A549 (cell line): ENCODE results near the gene AQP5. TPM values are rescaled to one million over a fixed set of nuclear protein-coding genes. Genes with fewer than 3 reads are reported as not detected.

ENCODE experiments used
- ATAC-seq, 2 experiments: fragments of 200-7000 bp in 1 of 2; fragments of >200 bp in 1 of 2; cut with Nextera tagmentation in 1 of 2; cut with Tn5 transposase in 1 of 2; 3 replicates each; pipeline versions ENCODE4 v1.8.0 to v1.9.1; 2018 to 2020; ENCODE audit warnings: mild to moderate bottlenecking in 1 of 2, moderate library complexity in 1 of 2
- CTCF ChIA-PET: fragments of 300-600 bp; sonication (Branson Sonifier 250); formaldehyde crosslinking; extraction: SDS; loops from one replicate; lab custom pipeline; 2021; ENCODE audit warnings: antibody characterized with exemption, inconsistent platforms; lab: Yijun Ruan, JAX
- POLR2A ChIA-PET: fragments of 350-600 bp; formaldehyde crosslinking; extraction: SDS; loops from one replicate; lab custom pipeline; 2021; ENCODE audit warnings: antibody characterized with exemption, inconsistent platforms; lab: Yijun Ruan, JAX
- DNase-seq, 2 experiments: peaks; one replicate each; pipeline versions ENCODE4 v3.0.0 to v3.0.0-alpha.2; 2011 to 2016; ENCODE audit warnings: low read depth in 1 of 2, low spot score in 1 of 2
- FAIRE-seq: peaks from 2 replicates; lab custom pipeline; 2011; peaks lifted over from hg19 to GRCh38; lab: Jason Lieb, UNC
- H3K27ac ChIP-seq, 2 experiments: fragments of >200 bp; sonication (Bioruptor Twin); formaldehyde crosslinking; 3 replicates each; pipeline ENCODE4 v1.5.1; 2016 to 2017
- H3K4me1 ChIP-seq: fragments of >200 bp; sonication (Bioruptor Twin); formaldehyde crosslinking; 3 replicates; pipeline ENCODE4 v1.6.1; 2016
- H3K4me2 ChIP-seq: fragments of >200 bp; sonication (Bioruptor Twin); formaldehyde crosslinking; 3 replicates; pipeline ENCODE4 v1.6.1; 2016
- H3K4me3 ChIP-seq: fragments of >200 bp; sonication (Bioruptor Twin); formaldehyde crosslinking; 3 replicates; pipeline ENCODE4 v1.5.1; 2016
- H3K9me3 ChIP-seq: fragments of >200 bp; sonication (Bioruptor Twin); formaldehyde crosslinking; 3 replicates; pipeline ENCODE4 v1.6.1; 2016
- BHLHE40 ChIP-seq: IDR thresholded peaks from 2 replicates; pipeline ENCODE4 v1.6.1; 2012; ENCODE audit warnings: low read depth, low read length, inconsistent platforms
- CBX8 ChIP-seq: fragments of 200-600 bp; sonication (generic); IDR thresholded peaks from 2 replicates; pipeline ENCODE4 v1.6.1; 2016
- CHD2 ChIP-seq: fragments of 150-350 bp; IDR thresholded peaks from 2 replicates; pipeline ENCODE4 v1.6.1; 2014; ENCODE audit warnings: low read length; ENCODE audit not compliant: partially characterized antibody
- EHF ChIP-seq: fragments of 250-450 bp; sonication (Bioruptor Pico); IDR thresholded peaks from 2 replicates; pipeline ENCODE4 v1.5.0; 2020; ENCODE audit warnings: mild to moderate bottlenecking
- EP300 ChIP-seq, 2 experiments: fragments of >200 bp; sonication (Bioruptor Twin); formaldehyde crosslinking; IDR thresholded peaks; 2 replicates in 1 of 2; 3 replicates in 1 of 2; pipeline ENCODE4 v1.6.1; 2016 to 2017
- FOSB ChIP-seq: fragments of 250-450 bp; sonication (Bioruptor Pico); IDR thresholded peaks from 2 replicates; pipeline ENCODE4 v1.5.0; 2020; ENCODE audit warnings: mild to moderate bottlenecking, moderate library complexity
- FOXS1 ChIP-seq: fragments of 250-450 bp; sonication (Bioruptor Pico); IDR thresholded peaks from 2 replicates; pipeline ENCODE4 v1.5.0; 2020; ENCODE audit warnings: mild to moderate bottlenecking, moderate library complexity
- HDAC2 ChIP-seq: fragments of 200-600 bp; sonication (generic); IDR thresholded peaks from 2 replicates; pipeline ENCODE4 v1.6.1; 2016
- HEYL ChIP-seq: fragments of 250-450 bp; sonication (Bioruptor Pico); IDR thresholded peaks from 2 replicates; pipeline ENCODE4 v1.8.0; 2021; ENCODE audit warnings: mild to moderate bottlenecking, moderate library complexity
- HOXB13 ChIP-seq: fragments of 250-450 bp; sonication (Bioruptor Pico); IDR thresholded peaks from 2 replicates; pipeline ENCODE4 v1.5.0; 2020; ENCODE audit warnings: low read depth, mild to moderate bottlenecking, moderate library complexity
- HOXB5 ChIP-seq: fragments of 250-450 bp; sonication (Bioruptor Pico); IDR thresholded peaks from 2 replicates; pipeline ENCODE4 v1.5.0; 2020; ENCODE audit warnings: mild to moderate bottlenecking, moderate library complexity
- JUN ChIP-seq, 2 experiments: fragments of >200 bp; sonication (Bioruptor Twin); formaldehyde crosslinking; IDR thresholded peaks; 2 replicates in 1 of 2; 3 replicates in 1 of 2; pipeline ENCODE4 v1.6.1; 2016 to 2017
- KDM1A ChIP-seq: fragments of 200-600 bp; sonication (generic); IDR thresholded peaks from 2 replicates; pipeline ENCODE4 v1.6.1; 2016; ENCODE audit warnings: low read depth, mild to moderate bottlenecking
- MAZ ChIP-seq: fragments of 150-350 bp; IDR thresholded peaks from 2 replicates; pipeline ENCODE4 v1.6.1; 2014; ENCODE audit warnings: antibody characterized with exemption, low read depth, low read length, borderline replicate concordance
- MYC ChIP-seq: IDR thresholded peaks from 2 replicates; pipeline ENCODE4 v1.6.1; 2012; ENCODE audit warnings: mild to moderate bottlenecking, inconsistent platforms, low read length, improper control_type of control experiment, borderline replicate concordance
- PHF8 ChIP-seq: fragments of 200-600 bp; sonication (generic); IDR thresholded peaks from 2 replicates; pipeline ENCODE4 v1.6.1; 2016; ENCODE audit warnings: low read depth, mild to moderate bottlenecking, antibody characterized with exemption, moderate library complexity, borderline replicate concordance
- POLR2A ChIP-seq: IDR thresholded peaks from 2 replicates; pipeline ENCODE4 v1.6.1; 2012; ENCODE audit warnings: mild to moderate bottlenecking, low read length
- RARB ChIP-seq: fragments of 250-450 bp; sonication (Bioruptor Pico); IDR thresholded peaks from 2 replicates; pipeline ENCODE4 v1.8.0; 2021; ENCODE audit warnings: mild to moderate bottlenecking, moderate library complexity
- RNF2 ChIP-seq: fragments of 200-600 bp; sonication (generic); IDR thresholded peaks from 2 replicates; pipeline ENCODE4 v1.6.1; 2016; ENCODE audit warnings: low read depth, mild to moderate bottlenecking, antibody characterized with exemption, moderate library complexity, borderline replicate concordance
- SMC3 ChIP-seq: fragments of >200 bp; sonication (Bioruptor Twin); formaldehyde crosslinking; IDR thresholded peaks from 3 replicates; pipeline ENCODE4 v1.6.1; 2018; ENCODE audit warnings: inconsistent platforms
- TP53 ChIP-seq: fragments of 250-450 bp; sonication (Bioruptor Pico); IDR thresholded peaks from 2 replicates; pipeline ENCODE4 v1.5.0; 2021; ENCODE audit warnings: mild to moderate bottlenecking, moderate library complexity
- ZFP36 ChIP-seq: fragments of 450-650 bp; IDR thresholded peaks from 2 replicates; pipeline ENCODE4 v1.6.1; 2014; ENCODE audit warnings: borderline replicate concordance; ENCODE audit not compliant: partially characterized antibody
- ZSCAN20 ChIP-seq: fragments of 250-450 bp; sonication (Bioruptor Pico); IDR thresholded peaks from 2 replicates; pipeline ENCODE4 v1.8.0; 2022; ENCODE audit warnings: mild to moderate bottlenecking, moderate library complexity
- whole genome bisulfite sequencing: methylation state at CpG from one replicate; pipeline ENCODE4 v1.1.6; 2017; ENCODE audit errors: missing lambda C conversion rate; 5-methylcytosine and 5-hydroxymethylcytosine counted together
- polyA plus RNA-seq, 4 experiments: library from polyadenylated mRNA; depleted of rRNA in 3 of 4; stranded (reverse); fragments of >200 nt; fragmentation: RNase III in 1 of 4; extraction: RNeasy Plus Mini Kit Qiagen cat#74134 plus additional on column Dnase treatment in 1 of 4; gene quantifications; 2 replicates in 3 of 4; 3 replicates in 1 of 4; pipeline ENCODE4 v1.2.3, GENCODE V29; 2011 to 2017
- TF ChIP-seq, protein P1 (sequence below): fragments of 150-350 bp; IDR thresholded peaks from 2 replicates; pipeline ENCODE4 v1.6.1; 2014; ENCODE audit warnings: low read depth, mild to moderate bottlenecking, low read length
- TF ChIP-seq, protein P2 (sequence below): fragments of >200 bp; sonication (Bioruptor Twin); formaldehyde crosslinking; IDR thresholded peaks from 3 replicates; pipeline ENCODE4 v1.5.1; 2016
- TF ChIP-seq, protein P3 (sequence below): fragments of >200 bp; sonication (Bioruptor Twin); formaldehyde crosslinking; IDR thresholded peaks from 2 replicates; pipeline ENCODE4 v1.6.1; 2016

The AQP5 gene
- polyA plus RNA-seq, 2 of the 4 experiments (the other 2 are of a cell fraction): not detected

- CTCF ChIA-PET: interaction anchor here (1.0 to 8.0 kb wide), 5 partner anchors 9 to 102 kb away, joined by 3 to 91 read pairs (median 3); no protein-coding TSS in a partner anchor
- TF ChIP-seq POLR2A: no peak
- TF ChIP-seq HDAC2: no peak
- no peak for TF ChIP-seq KDM1A
- no peak for TF ChIP-seq RARB (CRISPR knock-in tag)
- no peak for TF ChIP-seq HOXB13 (CRISPR knock-in tag)
- no peak for TF ChIP-seq PHF8
- no peak for TF ChIP-seq HOXB5 (CRISPR knock-in tag)
- no peak for TF ChIP-seq MAZ
- no peak for TF ChIP-seq ZSCAN20 (CRISPR knock-in tag)
- TF ChIP-seq JUN (IDR thresholded peaks at IDR 0.05): no peak
- no peak for TF ChIP-seq CBX8
- TF ChIP-seq TP53: no peak
- TF ChIP-seq MYC: no peak
- TF ChIP-seq, protein P1, sequence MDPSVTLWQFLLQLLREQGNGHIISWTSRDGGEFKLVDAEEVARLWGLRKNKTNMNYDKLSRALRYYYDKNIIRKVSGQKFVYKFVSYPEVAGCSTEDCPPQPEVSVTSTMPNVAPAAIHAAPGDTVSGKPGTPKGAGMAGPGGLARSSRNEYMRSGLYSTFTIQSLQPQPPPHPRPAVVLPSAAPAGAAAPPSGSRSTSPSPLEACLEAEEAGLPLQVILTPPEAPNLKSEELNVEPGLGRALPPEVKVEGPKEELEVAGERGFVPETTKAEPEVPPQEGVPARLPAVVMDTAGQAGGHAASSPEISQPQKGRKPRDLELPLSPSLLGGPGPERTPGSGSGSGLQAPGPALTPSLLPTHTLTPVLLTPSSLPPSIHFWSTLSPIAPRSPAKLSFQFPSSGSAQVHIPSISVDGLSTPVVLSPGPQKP: no peak
- TF ChIP-seq FOXS1 (CRISPR knock-in tag): no peak
- no peak for TF ChIP-seq CHD2
- no peak for TF ChIP-seq RNF2
- no peak for TF ChIP-seq SMC3
- POLR2A ChIA-PET: no interaction called here
Measured at GRCh38 chr12:49953961-49954846, 7.5 kb upstream of the AQP5 start.

GRCh38 chr12:49954863-49955830, 6.5 kb upstream of the AQP5 start:
- 80% methylated on average over 40 of the region's 53 CpGs for WGBS
- no peak overlapping the region for H3K27ac ChIP-seq
- H3K4me2 ChIP-seq: no peak overlapping the region
- CTCF ChIA-PET: interaction anchor here (0.5 to 8.0 kb wide), 8 partner anchors 9 to 101 kb away, joined by 3 to 91 read pairs (median 3); no protein-coding TSS in a partner anchor
- TF ChIP-seq, protein P2, sequence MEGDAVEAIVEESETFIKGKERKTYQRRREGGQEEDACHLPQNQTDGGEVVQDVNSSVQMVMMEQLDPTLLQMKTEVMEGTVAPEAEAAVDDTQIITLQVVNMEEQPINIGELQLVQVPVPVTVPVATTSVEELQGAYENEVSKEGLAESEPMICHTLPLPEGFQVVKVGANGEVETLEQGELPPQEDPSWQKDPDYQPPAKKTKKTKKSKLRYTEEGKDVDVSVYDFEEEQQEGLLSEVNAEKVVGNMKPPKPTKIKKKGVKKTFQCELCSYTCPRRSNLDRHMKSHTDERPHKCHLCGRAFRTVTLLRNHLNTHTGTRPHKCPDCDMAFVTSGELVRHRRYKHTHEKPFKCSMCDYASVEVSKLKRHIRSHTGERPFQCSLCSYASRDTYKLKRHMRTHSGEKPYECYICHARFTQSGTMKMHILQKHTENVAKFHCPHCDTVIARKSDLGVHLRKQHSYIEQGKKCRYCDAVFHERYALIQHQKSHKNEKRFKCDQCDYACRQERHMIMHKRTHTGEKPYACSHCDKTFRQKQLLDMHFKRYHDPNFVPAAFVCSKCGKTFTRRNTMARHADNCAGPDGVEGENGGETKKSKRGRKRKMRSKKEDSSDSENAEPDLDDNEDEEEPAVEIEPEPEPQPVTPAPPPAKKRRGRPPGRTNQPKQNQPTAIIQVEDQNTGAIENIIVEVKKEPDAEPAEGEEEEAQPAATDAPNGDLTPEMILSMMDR: no peak
- TF ChIP-seq MYC (no peak), EHF (CRISPR knock-in tag) (no peak), EP300 (IDR thresholded peaks at IDR 0.05) (no peak), HEYL (CRISPR knock-in tag) (no peak), ZFP36 (peak; percentile 9), FOSB (CRISPR knock-in tag) (no peak), BHLHE40 (no peak)
- TF ChIP-seq, protein P3, sequence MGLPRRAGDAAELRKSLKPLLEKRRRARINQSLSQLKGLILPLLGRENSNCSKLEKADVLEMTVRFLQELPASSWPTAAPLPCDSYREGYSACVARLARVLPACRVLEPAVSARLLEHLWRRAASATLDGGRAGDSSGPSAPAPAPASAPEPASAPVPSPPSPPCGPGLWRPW: no peak
- FAIRE-seq: no peak
- POLR2A ChIA-PET: no interaction called here
- ATAC-seq: no peak
- no peaks in the 10 kb centered on the region for H3K9me3 ChIP-seq
- no peak for DNase-seq
- H3K4me3 ChIP-seq: no peak overlapping the region
- H3K4me1 ChIP-seq: peaks cover 9% of the 10 kb centered on the region

More at GRCh38 chr12:49953961-49954846, 7.5 kb upstream of the AQP5 start:
- Histone ChIP-seq H3K4me3 (no peak overlapping the region), H3K4me2 (no peak overlapping the region), H3K9me3 (no peaks in the 10 kb centered on the region), H3K27ac (no peak overlapping the region), H3K4me1 (no peaks in the 10 kb centered on the region)
- WGBS: 75% methylated on average over 21 of the region's 21 CpGs
- DNase-seq (no peak), FAIRE-seq (no peak), ATAC-seq (no peak)
